Measurements from ENCODE around the gene ADORA2A.

Gene ADORA2A

DNA sequence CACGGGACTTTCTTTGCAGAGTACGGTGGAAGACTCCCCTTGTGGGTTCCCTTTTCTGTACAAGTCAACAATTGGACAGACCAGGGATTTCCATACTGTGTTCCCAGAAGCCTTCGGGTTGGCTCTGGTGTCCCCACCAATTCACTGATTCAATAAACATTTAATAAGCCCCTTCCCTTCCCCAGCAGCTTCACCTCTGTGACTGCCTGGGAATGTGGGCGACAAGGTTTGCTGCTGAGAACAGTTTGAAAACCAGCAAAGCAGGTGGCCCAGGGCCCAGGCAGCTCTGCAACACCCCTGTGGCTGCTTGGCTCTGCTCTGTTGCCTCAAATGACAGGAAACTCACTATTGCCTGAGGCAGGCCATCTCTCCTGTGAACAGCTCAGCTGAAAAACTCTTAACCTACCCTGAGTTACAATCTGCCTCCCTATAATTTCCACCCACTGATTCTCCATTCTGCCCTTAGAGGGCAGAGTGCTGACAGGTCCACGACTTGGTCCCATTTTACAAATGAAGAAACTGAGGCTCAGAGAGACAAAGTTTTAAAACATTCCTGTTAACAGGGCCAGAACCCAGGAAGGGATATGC is 10.4 kb downstream of the ADORA2A start:
- TF ChIP-seq, protein P1, sequence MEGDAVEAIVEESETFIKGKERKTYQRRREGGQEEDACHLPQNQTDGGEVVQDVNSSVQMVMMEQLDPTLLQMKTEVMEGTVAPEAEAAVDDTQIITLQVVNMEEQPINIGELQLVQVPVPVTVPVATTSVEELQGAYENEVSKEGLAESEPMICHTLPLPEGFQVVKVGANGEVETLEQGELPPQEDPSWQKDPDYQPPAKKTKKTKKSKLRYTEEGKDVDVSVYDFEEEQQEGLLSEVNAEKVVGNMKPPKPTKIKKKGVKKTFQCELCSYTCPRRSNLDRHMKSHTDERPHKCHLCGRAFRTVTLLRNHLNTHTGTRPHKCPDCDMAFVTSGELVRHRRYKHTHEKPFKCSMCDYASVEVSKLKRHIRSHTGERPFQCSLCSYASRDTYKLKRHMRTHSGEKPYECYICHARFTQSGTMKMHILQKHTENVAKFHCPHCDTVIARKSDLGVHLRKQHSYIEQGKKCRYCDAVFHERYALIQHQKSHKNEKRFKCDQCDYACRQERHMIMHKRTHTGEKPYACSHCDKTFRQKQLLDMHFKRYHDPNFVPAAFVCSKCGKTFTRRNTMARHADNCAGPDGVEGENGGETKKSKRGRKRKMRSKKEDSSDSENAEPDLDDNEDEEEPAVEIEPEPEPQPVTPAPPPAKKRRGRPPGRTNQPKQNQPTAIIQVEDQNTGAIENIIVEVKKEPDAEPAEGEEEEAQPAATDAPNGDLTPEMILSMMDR (IDR thresholded peaks at IDR 0.05; ENCODE audit: control extremely low read depth, extremely low read depth, low read depth, missing control alignments), result no peak
- POLR2A ChIA-PET, result interaction anchor here (1.8 kb wide), 1 partner anchor 10 kb away, joined by 6 read pairs; the partner anchor contains the start of gene ADORA2A
- DNase-seq (ENCODE audit: extremely low spot score), result peak; percentile 72
- CTCF ChIA-PET, result interaction anchor here (0.9 to 2.1 kb wide), 12 partner anchors 14 to 116 kb away, joined by 3 to 7 read pairs (median 4); no protein-coding TSS in a partner anchor

DNA sequence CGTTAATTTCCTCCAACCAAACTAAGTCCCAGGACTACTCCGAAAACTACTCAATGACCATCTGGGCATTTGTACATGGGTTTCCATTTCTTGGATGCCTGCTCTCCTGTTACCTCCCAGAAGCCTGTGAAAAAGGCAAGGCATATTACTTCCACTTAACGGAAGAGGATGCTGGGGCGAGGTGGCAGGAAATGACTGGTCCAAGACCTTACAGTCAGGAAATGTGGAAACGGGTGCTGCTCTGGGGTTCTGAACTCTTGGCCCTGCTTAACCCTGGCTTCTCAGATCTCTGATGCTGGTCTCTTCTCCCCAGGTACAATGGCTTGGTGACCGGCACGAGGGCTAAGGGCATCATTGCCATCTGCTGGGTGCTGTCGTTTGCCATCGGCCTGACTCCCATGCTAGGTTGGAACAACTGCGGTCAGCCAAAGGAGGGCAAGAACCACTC is 12.9 kb downstream of the ADORA2A start:
- POLR2A ChIA-PET, result no interaction called here
- DNase-seq (ENCODE audit: extremely low spot score), result no peak
- TF ChIP-seq, protein P1 (IDR thresholded peaks at IDR 0.05; ENCODE audit: control extremely low read depth, extremely low read depth, low read depth, missing control alignments), result no peak
- CTCF ChIA-PET, result no interaction called here

DNA sequence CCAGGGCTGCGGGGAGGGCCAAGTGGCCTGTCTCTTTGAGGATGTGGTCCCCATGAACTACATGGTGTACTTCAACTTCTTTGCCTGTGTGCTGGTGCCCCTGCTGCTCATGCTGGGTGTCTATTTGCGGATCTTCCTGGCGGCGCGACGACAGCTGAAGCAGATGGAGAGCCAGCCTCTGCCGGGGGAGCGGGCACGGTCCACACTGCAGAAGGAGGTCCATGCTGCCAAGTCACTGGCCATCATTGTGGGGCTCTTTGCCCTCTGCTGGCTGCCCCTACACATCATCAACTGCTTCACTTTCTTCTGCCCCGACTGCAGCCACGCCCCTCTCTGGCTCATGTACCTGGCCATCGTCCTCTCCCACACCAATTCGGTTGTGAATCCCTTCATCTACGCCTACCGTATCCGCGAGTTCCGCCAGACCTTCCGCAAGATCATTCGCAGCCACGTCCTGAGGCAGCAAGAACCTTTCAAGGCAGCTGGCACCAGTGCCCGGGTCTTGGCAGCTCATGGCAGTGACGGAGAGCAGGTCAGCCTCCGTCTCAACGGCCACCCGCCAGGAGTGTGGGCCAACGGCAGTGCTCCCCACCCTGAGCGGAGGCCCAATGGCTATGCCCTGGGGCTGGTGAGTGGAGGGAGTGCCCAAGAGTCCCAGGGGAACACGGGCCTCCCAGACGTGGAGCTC is 13.5 kb downstream of the ADORA2A start:
- TF ChIP-seq, protein P1 (IDR thresholded peaks at IDR 0.05; ENCODE audit: control extremely low read depth, extremely low read depth, low read depth, missing control alignments), result no peak
- CTCF ChIA-PET, result interaction anchor here (1.3 kb wide), 1 partner anchor 62 kb away, joined by 3 read pairs; no protein-coding TSS in a partner anchor
- no peak for DNase-seq (ENCODE audit: extremely low spot score)
- POLR2A ChIA-PET, result no interaction called here

DNA sequence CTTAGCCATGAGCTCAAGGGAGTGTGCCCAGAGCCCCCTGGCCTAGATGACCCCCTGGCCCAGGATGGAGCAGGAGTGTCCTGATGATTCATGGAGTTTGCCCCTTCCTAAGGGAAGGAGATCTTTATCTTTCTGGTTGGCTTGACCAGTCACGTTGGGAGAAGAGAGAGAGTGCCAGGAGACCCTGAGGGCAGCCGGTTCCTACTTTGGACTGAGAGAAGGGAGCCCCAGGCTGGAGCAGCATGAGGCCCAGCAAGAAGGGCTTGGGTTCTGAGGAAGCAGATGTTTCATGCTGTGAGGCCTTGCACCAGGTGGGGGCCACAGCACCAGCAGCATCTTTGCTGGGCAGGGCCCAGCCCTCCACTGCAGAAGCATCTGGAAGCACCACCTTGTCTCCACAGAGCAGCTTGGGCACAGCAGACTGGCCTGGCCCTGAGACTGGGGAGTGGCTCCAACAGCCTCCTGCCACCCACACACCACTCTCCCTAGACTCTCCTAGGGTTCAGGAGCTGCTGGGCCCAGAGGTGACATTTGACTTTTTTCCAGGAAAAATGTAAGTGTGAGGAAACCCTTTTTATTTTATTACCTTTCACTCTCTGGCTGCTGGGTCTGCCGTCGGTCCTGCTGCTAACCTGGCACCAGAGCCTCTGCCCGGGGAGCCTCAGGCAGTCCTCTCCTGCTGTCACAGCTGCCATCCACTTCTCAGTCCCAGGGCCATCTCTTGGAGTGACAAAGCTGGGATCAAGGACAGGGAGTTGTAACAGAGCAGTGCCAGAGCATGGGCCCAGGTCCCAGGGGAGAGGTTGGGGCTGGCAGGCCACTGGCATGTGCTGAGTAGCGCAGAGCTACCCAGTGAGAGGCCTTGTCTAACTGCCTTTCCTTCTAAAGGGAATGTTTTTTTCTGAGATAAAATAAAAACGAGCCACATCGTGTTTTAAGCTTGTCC is 14.3 kb downstream of the ADORA2A start:
- CTCF ChIA-PET, result interaction anchor here (1.2 to 1.5 kb wide), 4 partner anchors 9 to 61 kb away, joined by 3 to 4 read pairs (median 3); no protein-coding TSS in a partner anchor
- POLR2A ChIA-PET, result no interaction called here
- TF ChIP-seq, protein P1 (IDR thresholded peaks at IDR 0.05; ENCODE audit: control extremely low read depth, extremely low read depth, low read depth, missing control alignments), result no peak
- DNase-seq (ENCODE audit: extremely low spot score), result no peak

DNA sequence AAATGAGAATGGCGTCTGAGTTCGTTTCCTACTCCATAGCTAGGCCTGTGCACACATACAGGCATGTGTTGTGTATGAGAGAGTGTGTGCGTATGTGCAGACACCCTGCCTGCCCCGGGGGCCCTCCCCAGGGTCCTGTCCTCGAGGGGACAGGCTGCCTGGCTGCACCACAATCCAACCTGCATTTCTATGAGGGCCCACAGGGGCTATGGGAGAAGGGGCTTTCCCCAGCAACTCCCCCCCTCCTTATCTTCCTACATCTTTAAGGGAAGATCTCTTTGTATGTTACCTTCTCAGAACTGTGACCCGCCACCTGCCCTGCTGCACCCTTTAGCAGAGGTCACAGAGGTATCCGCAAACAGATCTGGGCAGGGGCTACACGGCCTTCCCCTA is 14.9 kb downstream of the ADORA2A start:
- DNase-seq (ENCODE audit: extremely low spot score), result no peak
- POLR2A ChIA-PET, result no interaction called here
- TF ChIP-seq, protein P1 (IDR thresholded peaks at IDR 0.05; ENCODE audit: control extremely low read depth, extremely low read depth, low read depth, missing control alignments), result no peak
- CTCF ChIA-PET, result interaction anchor here (1.2 to 1.5 kb wide), 3 partner anchors 10 to 39 kb away, joined by 3 to 4 read pairs (median 3); no protein-coding TSS in a partner anchor

DNA sequence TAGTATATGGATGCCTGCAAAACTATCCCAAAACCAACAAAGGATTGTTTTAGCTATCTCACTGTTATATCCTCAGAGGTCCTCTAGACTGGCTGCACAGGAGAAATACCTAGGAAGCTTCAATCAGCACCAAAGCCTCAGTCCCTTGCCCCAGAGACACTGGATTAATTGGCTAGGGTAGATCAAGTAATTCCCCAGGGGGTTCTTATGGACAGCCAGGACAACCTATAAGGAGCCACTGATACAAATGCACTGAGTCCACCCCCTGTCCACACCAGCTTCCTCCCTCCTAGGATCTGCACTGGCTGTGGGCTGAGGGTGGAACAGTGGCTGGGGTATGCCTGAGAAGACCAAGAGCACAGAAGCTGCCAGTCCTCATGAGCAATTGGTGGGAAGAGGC is 16.3 kb downstream of the ADORA2A start:
- DNase-seq (ENCODE audit: extremely low spot score), result no peak
- TF ChIP-seq, protein P1 (IDR thresholded peaks at IDR 0.05; ENCODE audit: control extremely low read depth, extremely low read depth, low read depth, missing control alignments), result no peak
- CTCF ChIA-PET, result interaction anchor here (0.8 to 1.3 kb wide), 3 partner anchors 13 to 40 kb away, joined by 3 to 5 read pairs (median 3); no protein-coding TSS in a partner anchor
- POLR2A ChIA-PET, result interaction anchor here (1.4 kb wide), 1 partner anchor 9 kb away, joined by 5 read pairs; no protein-coding TSS in a partner anchor
